Astrocyte (in vitro differentiated cells and primary cell): Measurements from ENCODE around the gene PSME1. TPM values are rescaled to one million over a fixed set of nuclear protein-coding genes. Genes with fewer than 3 reads are reported as not detected.

Experiments used
- DNase-seq: peaks from one replicate; pipeline ENCODE4 v3.0.0-alpha.2; 2010; ENCODE audit warnings: low read depth
- FAIRE-seq: peaks from 2 replicates; lab custom pipeline; 2011; peaks lifted over from hg19 to GRCh38; lab: Jason Lieb, UNC
- H2AFZ ChIP-seq: 2 replicates; pipeline ENCODE4 v1.6.0; 2012; ENCODE audit warnings: low read depth, low read length, inconsistent platforms
- H3K27ac ChIP-seq: 2 replicates; pipeline ENCODE4 v1.5.1; 2011; ENCODE audit warnings: low read depth, low read length, inconsistent platforms
- H3K27me3 ChIP-seq: 2 replicates; pipeline ENCODE4 v1.6.0; 2011; ENCODE audit warnings: low read length, inconsistent platforms; ENCODE audit not compliant: insufficient read depth
- H3K36me3 ChIP-seq: 2 replicates; pipeline ENCODE4 v1.5.1; 2011; ENCODE audit warnings: low read length, inconsistent platforms; ENCODE audit not compliant: insufficient read depth
- H3K4me1 ChIP-seq: 2 replicates; pipeline ENCODE4 v1.5.1; 2011; ENCODE audit warnings: low read length, inconsistent platforms; ENCODE audit not compliant: insufficient read depth
- H3K4me2 ChIP-seq: 2 replicates; pipeline ENCODE4 v1.6.0; 2012; ENCODE audit warnings: low read length, inconsistent platforms
- H3K4me3 ChIP-seq: 2 replicates; pipeline ENCODE4 v1.5.1; 2011; ENCODE audit warnings: low read depth, mild to moderate bottlenecking, low read length, inconsistent platforms; ENCODE audit not compliant: insufficient read depth
- H3K79me2 ChIP-seq: 2 replicates; pipeline ENCODE4 v1.6.0; 2012; ENCODE audit warnings: mild to moderate bottlenecking, low read length, inconsistent platforms; ENCODE audit not compliant: insufficient read depth
- H3K9ac ChIP-seq: 2 replicates; pipeline ENCODE4 v1.6.0; 2012; ENCODE audit warnings: mild to moderate bottlenecking, low read length, inconsistent platforms
- H3K9me3 ChIP-seq: 2 replicates; pipeline ENCODE4 v1.5.1; 2012; ENCODE audit warnings: low read depth, mild to moderate bottlenecking, low read length, inconsistent platforms; ENCODE audit not compliant: insufficient read depth
- H4K20me1 ChIP-seq: 2 replicates; pipeline ENCODE4 v1.6.0; 2012; ENCODE audit warnings: low read length, inconsistent platforms; ENCODE audit not compliant: insufficient read depth
- H3K27ac Mint-ChIP-seq: one replicate; pipeline ENCODE4 v1.8.0; 2021; ENCODE audit warnings: mild to moderate bottlenecking, mixed read lengths; ENCODE audit not compliant: unreplicated experiment
- H3K27me3 Mint-ChIP-seq: one replicate; pipeline ENCODE4 v1.8.0; 2021; ENCODE audit warnings: low read depth, mixed read lengths; ENCODE audit not compliant: unreplicated experiment
- H3K36me3 Mint-ChIP-seq: one replicate; pipeline ENCODE4 v1.8.0; 2021; ENCODE audit warnings: low read depth, mixed read lengths; ENCODE audit not compliant: unreplicated experiment
- H3K4me1 Mint-ChIP-seq: one replicate; pipeline ENCODE4 v1.8.0; 2021; ENCODE audit warnings: low read depth, mixed read lengths; ENCODE audit not compliant: unreplicated experiment
- H3K4me3 Mint-ChIP-seq: one replicate; pipeline ENCODE4 v1.8.0; 2021; ENCODE audit warnings: mild to moderate bottlenecking, moderate library complexity, mixed read lengths; ENCODE audit not compliant: unreplicated experiment
- H3K9me3 Mint-ChIP-seq: one replicate; pipeline ENCODE4 v1.8.0; 2021; ENCODE audit warnings: mild to moderate bottlenecking, mixed read lengths; ENCODE audit not compliant: unreplicated experiment
- CTCF ChIP-seq: IDR thresholded peaks from 2 replicates; pipeline ENCODE4 v1.5.1; 2011; ENCODE audit warnings: low read depth, mild to moderate bottlenecking, inconsistent platforms, low read length, moderate library complexity; ENCODE audit not compliant: insufficient read depth
- EZH2 ChIP-seq: IDR thresholded peaks from 2 replicates; pipeline ENCODE4 v1.6.1; 2012; ENCODE audit warnings: mild to moderate bottlenecking, low read length, inconsistent platforms; ENCODE audit not compliant: insufficient read depth
- total RNA-seq: library from RNA; stranded (reverse); gene quantifications from 2 replicates; pipeline ENCODE4 v1.2.1, GENCODE V29; 2021

The PSME1 gene
- total RNA-seq, 1 donor from 2014 or later: 122 TPM

- peaks cover 14% of the 10 kb centered on the region for H3K36me3 Mint-ChIP-seq
- no peak overlapping the region for H2AFZ ChIP-seq
- no peak overlapping the region for H3K9ac ChIP-seq
- no peak for FAIRE-seq
- H3K4me2 ChIP-seq: no peak overlapping the region
- peaks cover 17% of the 10 kb centered on the region for H3K4me1 Mint-ChIP-seq
- no peak overlapping the region for H3K4me3 Mint-ChIP-seq
- no peak overlapping the region for H3K27ac Mint-ChIP-seq
- H3K36me3 ChIP-seq: peaks cover 29% of the 10 kb centered on the region
- no peaks in the 10 kb centered on the region for H3K9me3 ChIP-seq
- peaks cover 44% of the 10 kb centered on the region for H4K20me1 ChIP-seq
- no peaks in the 10 kb centered on the region for H3K27me3 ChIP-seq
- H3K79me2 ChIP-seq: peaks cover 28% of the 10 kb centered on the region
- no peak overlapping the region for H3K4me3 ChIP-seq
- no peak for DNase-seq
- H3K27ac ChIP-seq: no peak overlapping the region
- no peaks in the 10 kb centered on the region for H3K27me3 Mint-ChIP-seq
- TF ChIP-seq CTCF: no peak
- no peak for TF ChIP-seq EZH2
- no peaks in the 10 kb centered on the region for H3K9me3 Mint-ChIP-seq
- peaks cover 19% of the 10 kb centered on the region for H3K4me1 ChIP-seq
These were observed 48.3 kb downstream of the PSME1 start for GRCh38 chr14:24184104-24184970.

GRCh38 chr14:24185026-24185425 is 49.0 kb downstream of the PSME1 start:
- Histone ChIP-seq H3K27ac (no peak overlapping the region), H3K79me2 (peaks cover 28% of the 10 kb centered on the region), H3K27me3 (no peaks in the 10 kb centered on the region), H3K36me3 (peaks cover 31% of the 10 kb centered on the region), H2AFZ (no peak overlapping the region), H3K4me3 (no peak overlapping the region), H3K9me3 (no peaks in the 10 kb centered on the region), H4K20me1 (peaks cover 39% of the 10 kb centered on the region), H3K4me1 (peaks cover 14% of the 10 kb centered on the region), H3K4me2 (no peak overlapping the region), H3K9ac (no peak overlapping the region)
- no peaks in the 10 kb centered on the region for H3K9me3 Mint-ChIP-seq
- peaks cover 14% of the 10 kb centered on the region for H3K4me1 Mint-ChIP-seq
- H3K36me3 Mint-ChIP-seq: peaks cover 12% of the 10 kb centered on the region
- H3K27ac Mint-ChIP-seq: no peak overlapping the region
- H3K27me3 Mint-ChIP-seq: no peaks in the 10 kb centered on the region
- DNase-seq (no peak), FAIRE-seq (no peak)
- no peak overlapping the region for H3K4me3 Mint-ChIP-seq
- no peak for TF ChIP-seq CTCF
- no peak for TF ChIP-seq EZH2

GRCh38 chr14:24185741-24186140 is 49.7 kb downstream of the PSME1 start:
- Mint-ChIP-seq H3K27ac (no peak overlapping the region), H3K4me1 (peaks cover 15% of the 10 kb centered on the region), H3K4me3 (no peak overlapping the region), H3K27me3 (no peaks in the 10 kb centered on the region), H3K36me3 (peaks cover 12% of the 10 kb centered on the region), H3K9me3 (no peaks in the 10 kb centered on the region)
- no peak overlapping the region for H3K27ac ChIP-seq
- FAIRE-seq (no peak), DNase-seq (no peak)
- no peak for TF ChIP-seq CTCF
- no peak for TF ChIP-seq EZH2
- H3K9ac ChIP-seq: no peak overlapping the region
- no peak overlapping the region for H3K4me3 ChIP-seq
- peaks cover 32% of the 10 kb centered on the region for H3K79me2 ChIP-seq
- H2AFZ ChIP-seq: no peak overlapping the region
- H3K4me1 ChIP-seq: peaks cover 14% of the 10 kb centered on the region
- H4K20me1 ChIP-seq: peaks cover 32% of the 10 kb centered on the region
- no peaks in the 10 kb centered on the region for H3K27me3 ChIP-seq
- H3K4me2 ChIP-seq: no peak overlapping the region
- peaks cover 25% of the 10 kb centered on the region for H3K36me3 ChIP-seq
- H3K9me3 ChIP-seq: no peaks in the 10 kb centered on the region
